Measurements from ENCODE around the gene SGIP1.

SGIP1 gene

GRCh38 chr1:66575739-66576138, 41.8 kb downstream of the SGIP1 start:
- DNase-seq: peak; percentile 71
- H3K36me3 ChIP-seq: no peaks in the 10 kb centered on the region
- no peaks in the 10 kb centered on the region for H3K27me3 ChIP-seq
- TF ChIP-seq CTCF (IDR thresholded peaks at IDR 0.05; ENCODE audit: low read depth, low read length): no peak
- H3K9me3 ChIP-seq: no peaks in the 10 kb centered on the region
- H3K4me1 ChIP-seq: peaks cover 20% of the 10 kb centered on the region
- H3K4me3 ChIP-seq (ENCODE audit: low read depth, low read length): 0 out of 2 replicates have a peak overlapping the region, but pooled peaks have one; percentile 20

- H3K4me3 ChIP-seq (ENCODE audit: low read depth, low read length): no peak overlapping the region
- H3K27me3 ChIP-seq: no peaks in the 10 kb centered on the region
- H3K4me1 ChIP-seq: peaks cover 16% of the 10 kb centered on the region
- no peaks in the 10 kb centered on the region for H3K9me3 ChIP-seq
- DNase-seq: peak; percentile 48
- no peak for TF ChIP-seq CTCF (IDR thresholded peaks at IDR 0.05; ENCODE audit: low read depth, low read length)
- no peaks in the 10 kb centered on the region for H3K36me3 ChIP-seq
Measured at GRCh38 chr1:66576645-66577044, 42.7 kb downstream of the SGIP1 start.

- TF ChIP-seq CTCF (IDR thresholded peaks at IDR 0.05; ENCODE audit: low read depth, low read length): no peak
- H3K4me3 ChIP-seq (ENCODE audit: low read depth, low read length): no peak overlapping the region
- DNase-seq: no peak
- no peaks in the 10 kb centered on the region for H3K9me3 ChIP-seq
- no peaks in the 10 kb centered on the region for H3K36me3 ChIP-seq
- peaks cover 16% of the 10 kb centered on the region for H3K4me1 ChIP-seq
- no peaks in the 10 kb centered on the region for H3K27me3 ChIP-seq
Measured at GRCh38 chr1:66578841-66579240, 44.9 kb downstream of the SGIP1 start.

- no peak for DNase-seq
- TF ChIP-seq CTCF (IDR thresholded peaks at IDR 0.05; ENCODE audit: low read depth, low read length): no peak
- H3K4me3 ChIP-seq (ENCODE audit: low read depth, low read length): no peak overlapping the region
Measured at GRCh38 chr1:66580081-66580480, 46.1 kb downstream of the SGIP1 start.

GRCh38 chr1:66583021-66583420, 49.1 kb downstream of the SGIP1 start:
- DNase-seq: no peak
- no peaks in the 10 kb centered on the region for H3K4me1 ChIP-seq
- no peak overlapping the region for H3K4me3 ChIP-seq (ENCODE audit: low read depth, low read length)
- no peaks in the 10 kb centered on the region for H3K36me3 ChIP-seq
- no peaks in the 10 kb centered on the region for H3K9me3 ChIP-seq
- no peak for TF ChIP-seq CTCF (IDR thresholded peaks at IDR 0.05; ENCODE audit: low read depth, low read length)
- no peaks in the 10 kb centered on the region for H3K27me3 ChIP-seq

More at GRCh38 chr1:66580081-66580480, 46.1 kb downstream of the SGIP1 start:
- H3K36me3 ChIP-seq: no peaks in the 10 kb centered on the region
- H3K9me3 ChIP-seq: no peaks in the 10 kb centered on the region
- no peaks in the 10 kb centered on the region for H3K27me3 ChIP-seq
- H3K4me1 ChIP-seq: peaks cover 12% of the 10 kb centered on the region

GRCh38 chr1:66585002-66585401, 51.0 kb downstream of the SGIP1 start:
- Histone ChIP-seq H3K9me3 (no peaks in the 10 kb centered on the region), H3K36me3 (no peaks in the 10 kb centered on the region), H3K27me3 (no peaks in the 10 kb centered on the region), H3K4me1 (no peaks in the 10 kb centered on the region), H3K4me3 (ENCODE audit: low read depth, low read length) (no peak overlapping the region)
- no peak for TF ChIP-seq CTCF (IDR thresholded peaks at IDR 0.05; ENCODE audit: low read depth, low read length)
- DNase-seq: no peak
